GM21723 (cell line): ENCODE data around the gene LAMA5.

ENCODE experiments used
- ATAC-seq: cut with Tn5 transposase; IDR thresholded peaks from one replicate; pipeline ENCODE4 v1.9.1; 2021; ENCODE audit warnings: mild to moderate bottlenecking, moderate library complexity; ENCODE audit not compliant: unreplicated experiment

Gene LAMA5

DNA sequence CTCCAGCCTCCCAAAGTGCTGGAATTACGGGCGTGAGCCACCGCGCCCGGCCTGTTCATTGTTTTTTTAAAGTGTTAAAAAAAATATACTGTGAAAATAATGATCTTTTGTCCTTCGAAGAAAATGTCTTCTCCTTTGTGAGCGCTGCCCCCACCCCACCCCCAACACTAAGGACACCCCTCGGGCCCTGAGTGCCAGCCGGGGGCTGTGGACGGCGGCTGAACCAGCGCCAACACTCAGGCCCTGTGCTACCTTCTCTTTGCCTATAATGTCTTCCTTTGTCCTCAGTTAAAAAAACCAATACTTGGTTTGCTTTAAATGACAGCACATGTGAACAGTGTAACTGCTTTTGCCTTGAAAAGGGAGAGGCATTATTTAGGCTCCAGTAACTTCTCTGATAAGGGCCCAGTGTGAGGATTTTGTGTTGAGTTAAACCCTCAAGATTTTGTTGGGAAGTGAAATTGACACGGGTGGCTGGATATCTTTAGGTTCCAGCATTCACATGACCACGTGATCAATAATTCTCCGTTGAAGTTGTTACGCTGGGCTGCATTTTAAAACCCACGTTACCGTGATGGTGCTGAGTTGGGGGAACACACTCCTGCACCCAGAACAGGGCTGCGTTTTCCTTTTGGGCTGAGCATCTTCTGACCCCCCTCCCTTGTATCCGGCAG, 73.9 kb downstream of the LAMA5 start:
- ATAC-seq = no peak

DNA sequence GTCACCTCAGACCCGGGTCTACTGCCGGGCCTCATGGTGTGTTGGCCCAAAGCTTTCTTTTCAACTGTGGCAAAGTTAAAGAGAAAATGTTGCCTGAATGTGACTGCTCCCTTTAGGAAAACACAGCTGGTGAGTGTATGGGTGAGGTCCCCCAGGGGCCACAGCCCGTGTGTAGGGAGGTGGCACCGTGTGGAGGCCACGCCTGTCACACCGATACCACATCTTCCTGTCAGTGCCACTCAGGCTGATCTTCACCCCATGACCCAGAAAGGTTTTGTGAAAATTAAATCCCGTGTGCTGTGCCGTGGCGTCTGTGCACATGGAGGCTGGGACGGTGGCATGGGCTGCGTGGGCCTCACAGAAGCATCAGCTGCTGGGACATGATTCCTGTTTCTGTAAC, 75.0 kb downstream of the LAMA5 start:
- no peak for ATAC-seq

DNA sequence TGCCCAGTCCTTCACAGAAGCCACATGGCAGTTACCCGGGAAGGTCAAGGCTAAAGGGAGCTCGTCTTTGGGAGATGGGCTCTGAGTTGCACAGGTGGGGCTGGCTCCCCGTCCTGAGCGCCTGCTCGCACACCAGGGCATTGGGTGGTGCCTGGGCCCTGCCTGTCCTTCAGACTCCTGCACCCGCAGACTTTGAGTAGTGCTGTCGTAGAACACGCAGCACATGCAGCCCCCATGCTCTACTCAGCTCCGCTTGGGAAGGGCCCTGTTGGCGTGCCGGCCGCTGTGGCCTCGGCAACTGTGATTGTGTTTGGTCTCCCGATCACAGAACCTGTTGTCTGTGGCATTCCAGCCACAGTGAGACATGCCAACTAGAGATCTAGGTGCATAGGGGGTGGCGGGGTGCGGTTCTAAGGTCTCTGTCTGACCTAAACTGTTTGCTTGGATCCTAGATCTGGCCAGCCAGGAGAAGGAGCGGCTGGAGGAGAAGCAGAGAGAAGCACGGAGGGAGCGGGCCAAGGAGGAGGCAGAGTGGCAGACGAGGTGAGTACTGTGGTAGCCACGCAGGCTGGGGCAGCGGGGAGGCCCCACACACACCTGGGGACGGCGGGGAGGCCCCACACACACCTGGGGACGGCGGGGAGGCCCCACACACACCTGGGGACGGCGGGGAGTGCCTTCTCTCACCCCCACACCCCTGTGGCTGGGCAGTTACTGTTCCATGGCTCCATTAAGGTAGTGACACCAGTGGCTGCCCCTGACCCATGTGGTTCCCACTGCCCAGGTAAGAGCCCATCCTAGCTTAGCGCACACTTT, 75.7 kb downstream of the LAMA5 start:
- ATAC-seq = no peak

DNA sequence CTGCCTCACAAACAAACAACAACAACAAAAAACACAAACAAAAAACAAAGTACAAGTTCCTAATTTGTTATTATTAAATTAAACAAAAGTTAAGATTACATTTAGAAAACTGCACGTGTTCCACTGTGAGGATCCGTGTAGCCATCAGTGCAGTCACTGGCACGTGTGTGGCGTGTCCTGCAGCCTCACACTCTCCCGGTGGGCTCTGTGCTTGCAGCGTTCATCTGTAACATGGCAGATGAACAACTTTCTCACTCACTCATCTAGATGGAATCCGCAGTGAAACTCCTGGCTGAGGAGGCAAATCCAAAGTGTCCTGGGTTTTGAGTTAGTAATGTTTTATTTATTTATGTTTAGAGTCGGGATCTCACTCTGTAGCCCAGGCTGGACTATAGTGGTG, 77.2 kb downstream of the LAMA5 start:
- ATAC-seq = no peak

DNA sequence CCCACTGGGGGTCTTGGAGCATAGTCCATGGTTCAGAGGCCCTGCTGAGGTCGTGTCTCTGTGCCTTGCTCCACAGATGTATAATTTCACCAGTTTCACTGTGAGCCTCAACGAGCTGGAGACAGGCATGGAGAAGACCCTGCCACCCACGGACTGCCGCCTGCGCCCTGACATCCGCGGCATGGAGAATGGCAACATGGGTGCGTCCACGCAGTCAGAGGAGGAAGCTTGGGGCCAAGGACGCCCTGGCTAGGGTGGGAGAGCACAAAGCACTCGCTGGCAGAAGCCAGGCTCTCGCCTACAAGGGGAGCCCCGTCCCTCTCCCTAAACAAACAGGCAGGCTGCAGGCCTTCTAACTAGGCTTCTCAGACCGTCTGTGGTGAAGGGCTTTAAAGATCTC, 78.0 kb downstream of the LAMA5 start:
- ATAC-seq = no peak

DNA sequence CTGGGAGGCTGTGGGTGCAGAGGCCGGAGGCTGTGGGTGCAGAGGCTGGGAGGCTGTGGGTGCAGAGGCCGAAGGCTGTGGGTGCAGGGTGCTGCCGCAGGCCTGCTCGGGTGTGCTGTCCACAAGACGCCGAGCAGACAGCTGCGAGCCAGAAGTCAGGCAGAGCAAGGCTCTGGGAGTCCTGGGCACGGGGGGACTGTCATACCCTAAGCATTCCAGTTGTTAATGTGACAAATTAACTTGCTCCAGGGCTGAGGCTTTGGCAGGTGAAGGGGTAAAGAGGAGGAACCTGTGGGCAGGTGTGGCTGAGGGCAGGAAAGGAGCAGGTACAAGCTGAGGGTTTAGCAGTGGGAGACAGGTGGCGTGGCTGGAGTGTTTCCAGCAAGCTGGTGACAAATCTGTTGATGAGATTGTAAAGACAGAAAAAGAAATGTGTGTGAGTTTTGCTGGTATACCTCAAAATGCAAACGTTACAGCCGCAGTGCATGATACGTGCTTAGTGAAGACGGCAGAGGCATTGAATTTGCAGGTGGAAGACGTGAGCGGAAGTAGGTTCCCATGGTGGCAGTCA, 78.5 kb downstream of the LAMA5 start:
- no peak for ATAC-seq

DNA sequence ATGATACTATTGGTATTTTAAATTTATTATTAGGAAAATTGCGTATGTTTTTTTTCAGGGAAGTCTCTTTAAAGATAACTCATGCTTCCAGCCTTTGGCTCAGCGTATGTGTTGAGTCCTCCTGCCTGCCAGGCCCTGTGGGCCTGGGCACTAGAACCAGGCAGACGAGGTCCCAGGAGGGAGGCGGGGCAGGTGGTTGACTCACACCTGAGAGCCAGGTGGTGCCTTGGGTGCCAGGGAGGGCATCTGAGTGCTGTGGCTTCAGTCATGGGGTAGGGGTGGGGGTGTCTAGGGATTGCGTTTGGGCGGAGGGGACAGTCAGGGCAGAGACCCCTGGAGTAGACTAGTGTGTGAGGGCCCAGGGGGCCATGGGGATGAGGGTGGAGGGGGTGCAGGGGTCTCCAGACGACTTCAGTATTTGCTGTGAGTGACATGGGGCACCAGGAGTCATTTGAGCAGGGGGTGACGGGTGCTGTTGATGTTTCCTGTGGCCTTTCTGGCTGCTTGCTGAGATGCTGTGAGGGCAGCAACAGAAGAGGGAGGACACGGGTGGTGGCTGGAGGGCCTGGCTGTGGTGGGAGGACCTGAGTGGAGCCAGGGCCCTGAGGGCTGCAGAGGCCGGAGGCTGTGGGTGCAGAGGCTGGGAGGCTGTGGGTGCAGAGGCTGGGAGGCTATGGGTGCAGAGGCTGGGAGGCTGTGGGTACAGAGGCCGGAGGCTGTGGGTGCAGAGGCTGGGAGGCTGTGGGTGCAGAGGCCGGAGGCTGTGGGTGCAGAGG, 79.2 kb downstream of the LAMA5 start:
- no peak for ATAC-seq

DNA sequence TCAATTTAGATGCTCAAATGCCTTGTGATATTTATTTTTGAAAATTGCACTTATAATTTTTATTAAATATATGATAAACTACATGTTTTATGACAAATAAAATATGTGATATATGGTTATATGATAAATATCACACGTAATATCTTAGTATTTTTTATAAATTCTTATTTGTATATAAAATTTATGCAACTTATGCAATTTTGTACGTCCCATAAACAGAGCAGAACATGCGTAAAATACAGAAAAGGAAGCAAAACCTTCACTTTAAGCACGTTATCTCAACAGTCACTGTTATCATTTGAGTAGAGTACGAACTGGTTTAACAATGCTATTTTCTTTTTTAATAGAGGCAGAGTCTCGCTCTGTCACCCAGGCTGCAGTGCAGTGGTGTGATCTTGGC, 80.0 kb downstream of the LAMA5 start:
- no peak for ATAC-seq

DNA sequence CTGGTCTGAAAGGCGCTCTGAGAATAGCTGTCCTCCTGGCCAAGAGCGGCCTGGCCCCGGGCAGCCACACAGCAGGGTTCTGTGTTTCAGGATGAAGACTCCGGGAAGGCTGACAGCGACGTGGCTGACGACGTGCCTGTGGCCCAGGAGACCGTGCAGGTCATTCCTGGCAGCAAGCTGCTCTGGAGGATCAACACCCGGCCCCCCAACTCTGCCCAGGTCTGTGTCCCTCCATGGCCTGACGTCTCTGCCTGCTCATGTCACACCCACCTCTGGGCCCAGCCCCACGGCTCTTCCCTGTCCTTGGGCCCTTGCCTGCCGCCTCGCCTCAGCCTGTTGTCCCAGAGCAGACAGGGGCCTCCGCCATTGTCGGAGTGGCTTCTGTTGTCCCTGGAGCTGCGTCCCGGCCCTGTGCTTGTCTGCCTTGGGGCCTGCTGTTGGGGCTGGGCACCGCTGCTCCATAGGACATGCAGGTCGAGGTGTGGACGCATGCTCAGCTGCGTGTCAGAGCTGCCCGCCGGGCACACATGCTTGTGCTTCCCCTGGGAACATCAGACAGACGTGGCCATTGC, 80.5 kb downstream of the LAMA5 start:
- ATAC-seq = no peak

DNA sequence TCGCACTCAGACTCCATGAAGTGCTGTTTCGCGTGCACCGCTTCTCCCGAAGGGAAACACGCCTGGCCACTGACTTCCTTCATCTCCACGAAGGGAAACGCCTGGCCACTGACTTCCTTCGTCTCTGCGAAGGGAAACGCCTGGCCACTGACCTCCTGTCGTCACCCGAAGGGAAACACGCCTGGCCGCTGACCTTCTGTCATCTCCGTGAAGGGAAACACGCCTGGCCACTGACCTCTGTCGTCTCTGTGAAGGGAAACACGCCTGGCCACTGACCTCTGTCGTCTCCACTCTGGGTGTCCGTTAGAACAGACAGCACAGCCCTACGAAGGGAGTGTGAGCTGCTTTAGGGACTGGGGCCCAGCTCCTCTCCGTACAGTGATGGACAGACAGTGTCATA, 81.4 kb downstream of the LAMA5 start:
- no peak for ATAC-seq

DNA sequence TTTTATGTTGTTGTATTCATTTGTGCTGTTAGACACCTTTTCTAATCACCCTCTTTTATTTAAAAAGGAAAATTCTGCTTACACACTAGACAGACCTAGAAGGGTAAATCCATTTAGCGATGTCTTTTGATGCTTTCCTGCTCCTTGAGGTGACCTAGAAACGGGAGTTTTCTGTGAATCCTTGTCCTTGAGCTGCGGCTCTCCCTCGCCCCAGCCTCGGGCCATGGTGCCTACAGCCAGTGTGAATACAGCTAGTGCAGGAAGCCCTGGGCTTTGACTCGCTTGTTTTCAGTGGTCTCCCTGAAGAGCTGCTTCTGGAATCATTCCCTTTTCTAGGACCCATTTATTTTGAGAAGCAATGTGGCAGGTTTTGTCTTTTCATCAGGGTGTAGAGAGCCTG, 82.0 kb downstream of the LAMA5 start:
- ATAC-seq = no peak

DNA sequence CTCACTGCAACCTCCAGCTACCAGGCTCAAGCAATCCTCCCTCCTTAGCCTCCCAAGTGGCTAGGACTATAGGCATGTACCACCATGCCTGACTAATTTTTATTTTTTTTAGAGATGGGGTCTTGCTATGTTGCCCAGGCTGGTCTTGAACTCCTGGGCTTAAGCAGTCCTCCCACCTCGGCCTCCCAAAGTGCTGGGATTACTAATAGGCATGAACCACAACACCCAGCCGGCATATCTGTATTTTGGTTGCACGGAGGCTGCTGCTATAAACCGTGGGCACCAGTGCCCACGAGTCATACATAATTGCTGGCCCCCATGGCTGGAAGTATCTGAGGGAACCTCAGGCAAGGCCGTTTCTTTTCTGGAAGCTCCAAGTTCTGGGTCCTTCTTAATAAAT, 82.7 kb downstream of the LAMA5 start:
- ATAC-seq = no peak

DNA sequence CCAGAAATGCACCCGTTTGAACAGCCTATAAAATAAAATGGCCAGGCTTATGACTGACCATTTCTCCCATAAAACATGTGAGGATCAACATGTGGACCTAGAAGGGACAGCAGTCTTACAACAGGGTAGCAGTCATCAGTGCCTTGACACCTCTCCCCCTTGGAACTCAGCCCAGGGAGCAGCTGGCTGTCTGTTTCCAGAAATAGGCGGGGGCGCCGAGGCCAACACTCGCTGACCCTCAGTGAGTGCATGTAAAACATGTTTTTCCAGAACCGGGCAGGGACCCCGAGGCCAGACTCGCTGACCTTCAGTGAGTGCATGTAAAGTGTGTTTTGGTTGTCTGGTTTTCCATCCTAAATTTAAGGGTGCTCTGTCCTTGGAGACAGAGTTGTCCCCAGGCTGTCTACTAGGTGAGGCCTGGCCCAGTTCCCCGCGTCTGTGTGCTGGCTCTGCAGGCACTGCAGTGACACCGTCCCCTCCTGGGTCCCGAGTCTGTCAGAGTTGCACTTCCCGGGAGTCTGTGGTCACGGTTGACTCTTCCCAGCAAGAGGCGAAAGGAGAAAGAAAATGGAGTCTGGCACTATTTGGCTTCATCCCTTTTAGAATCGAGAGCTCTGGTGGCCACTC, 84.1 kb downstream of the LAMA5 start:
- no peak for ATAC-seq

DNA sequence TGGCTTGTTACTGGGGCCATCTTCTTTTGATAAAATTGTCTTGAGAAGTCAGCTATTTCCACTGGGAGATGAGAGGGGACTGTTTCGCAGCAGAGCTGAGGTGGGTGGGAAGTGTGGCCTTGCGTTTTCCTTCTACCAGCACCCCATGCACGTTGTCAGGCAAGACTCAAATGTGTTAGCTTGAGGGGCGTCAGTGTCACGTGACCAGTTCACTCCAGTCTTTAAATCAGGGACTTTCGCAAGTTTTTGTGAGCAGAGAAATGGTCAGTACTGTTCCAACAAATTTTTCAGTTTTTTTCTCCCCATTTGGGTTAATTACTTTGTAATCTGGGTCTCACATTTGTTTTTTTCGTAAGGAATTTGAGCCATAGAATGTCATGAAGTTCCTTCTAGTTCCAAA, 85.0 kb downstream of the LAMA5 start:
- ATAC-seq = no peak

DNA sequence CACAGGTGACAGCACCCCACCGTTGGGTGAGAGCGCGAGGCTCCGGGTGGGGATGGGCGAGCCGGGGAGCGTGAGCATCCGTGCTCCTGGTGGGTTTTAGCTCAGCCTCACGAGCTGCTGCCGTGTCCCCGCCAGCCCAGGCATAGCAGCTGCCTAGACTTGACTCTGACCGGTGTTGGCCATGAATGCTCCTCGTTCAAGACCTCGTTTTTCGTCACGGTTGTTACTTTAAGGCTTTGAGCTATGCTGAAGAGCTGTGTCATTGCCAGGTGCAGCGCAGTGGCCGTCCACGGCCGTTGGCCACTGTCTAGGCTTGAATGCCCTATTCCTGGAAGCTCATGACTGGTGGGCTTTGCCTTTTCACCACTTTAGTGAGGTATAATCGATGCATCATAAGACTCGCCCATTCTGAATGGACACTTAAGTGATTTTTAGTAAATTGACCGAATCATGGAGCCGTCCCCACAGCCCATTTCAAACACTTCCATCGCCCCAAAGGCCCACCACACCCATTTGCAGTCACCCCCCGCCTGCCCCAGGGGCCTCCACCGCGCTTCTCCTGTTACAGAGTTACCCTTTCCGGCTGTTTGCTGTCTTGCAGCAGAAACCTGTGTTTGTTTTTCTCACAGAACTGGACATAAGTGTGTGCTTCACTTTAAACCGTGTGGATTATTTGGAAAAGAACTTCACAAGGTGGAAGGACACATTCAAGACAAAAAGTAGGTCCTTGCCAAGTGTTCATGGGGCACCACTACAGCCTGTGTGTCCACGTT, 85.8 kb downstream of the LAMA5 start:
- ATAC-seq = no peak

DNA sequence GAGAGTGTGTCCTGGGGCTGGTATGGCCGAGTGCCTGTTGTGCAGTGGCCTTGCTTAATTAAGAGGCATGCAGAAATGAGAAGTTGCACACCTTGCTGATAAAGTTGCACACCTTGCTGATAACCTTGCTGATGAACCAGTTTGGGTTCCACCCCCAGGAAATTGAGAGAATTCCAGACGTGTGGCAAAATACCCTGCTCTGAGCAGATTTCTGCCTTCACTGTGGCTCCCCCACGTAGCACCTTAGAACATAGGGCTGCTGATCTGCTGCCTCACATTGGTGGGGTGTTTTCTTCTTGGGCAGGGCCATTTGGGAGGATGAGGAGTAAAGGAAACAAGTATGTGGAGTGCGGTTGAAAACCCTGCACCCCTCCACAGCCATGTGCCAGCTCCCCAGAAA, 86.8 kb downstream of the LAMA5 start:
- ATAC-seq = no peak

DNA sequence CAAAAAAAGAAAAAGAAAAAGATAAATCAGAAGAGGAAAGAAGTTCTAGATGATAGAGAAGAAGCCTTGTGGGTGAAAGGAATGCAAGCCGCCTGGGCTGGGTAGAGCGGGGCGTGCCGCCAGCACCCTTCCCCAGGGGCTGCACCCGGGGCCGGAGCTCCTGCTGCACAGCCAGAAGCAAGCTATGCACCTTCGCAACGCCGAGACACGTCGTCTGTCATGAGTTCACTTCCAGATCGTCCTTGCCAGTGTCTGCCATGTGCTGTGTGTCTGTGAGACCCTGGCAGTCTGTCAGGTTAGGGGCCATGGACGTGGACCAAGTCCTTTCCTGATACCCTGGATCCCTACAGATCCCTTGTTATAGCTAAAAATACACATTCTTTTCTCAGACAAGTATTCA, 89.9 kb downstream of the LAMA5 start:
- no peak for ATAC-seq

DNA sequence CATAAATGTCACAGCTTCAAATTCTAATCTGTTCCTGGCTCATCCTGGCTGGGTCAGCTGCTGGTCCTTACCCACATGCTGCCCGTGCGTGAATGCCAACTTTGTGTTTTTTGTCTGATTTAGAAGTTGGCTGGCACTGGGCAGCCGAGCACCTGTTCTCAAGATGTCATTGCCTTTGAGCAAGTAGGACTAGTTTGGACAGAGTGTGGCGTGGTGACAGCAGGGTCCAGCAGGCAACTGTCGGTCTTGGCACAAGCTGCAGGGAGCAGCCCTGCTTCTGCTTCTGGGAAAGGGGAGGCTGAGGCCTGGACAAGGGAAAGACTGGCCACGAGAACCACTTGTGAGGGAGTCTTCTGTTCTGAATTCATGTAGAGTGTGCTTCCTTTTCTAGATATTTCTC, 90.7 kb downstream of the LAMA5 start:
- no peak for ATAC-seq

DNA sequence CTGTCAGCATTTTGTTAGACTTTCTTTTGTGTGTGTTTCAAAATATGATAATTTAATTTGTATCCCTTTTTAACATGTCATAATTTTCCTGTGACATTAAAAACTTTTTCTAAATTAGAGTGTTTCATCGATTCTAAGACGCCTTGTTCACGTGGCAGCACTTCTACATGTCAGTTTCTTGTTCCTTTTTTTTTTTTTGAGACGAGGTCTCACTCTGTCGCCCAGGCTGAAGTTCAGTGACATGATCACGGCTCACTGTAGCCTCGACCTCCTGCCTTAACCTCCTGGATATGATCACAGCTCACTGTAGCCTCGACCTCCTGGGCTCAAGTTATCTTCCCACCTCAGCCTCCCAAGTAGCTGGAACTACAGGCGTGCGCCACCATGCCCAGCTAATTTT, 91.9 kb downstream of the LAMA5 start:
- no peak for ATAC-seq

DNA sequence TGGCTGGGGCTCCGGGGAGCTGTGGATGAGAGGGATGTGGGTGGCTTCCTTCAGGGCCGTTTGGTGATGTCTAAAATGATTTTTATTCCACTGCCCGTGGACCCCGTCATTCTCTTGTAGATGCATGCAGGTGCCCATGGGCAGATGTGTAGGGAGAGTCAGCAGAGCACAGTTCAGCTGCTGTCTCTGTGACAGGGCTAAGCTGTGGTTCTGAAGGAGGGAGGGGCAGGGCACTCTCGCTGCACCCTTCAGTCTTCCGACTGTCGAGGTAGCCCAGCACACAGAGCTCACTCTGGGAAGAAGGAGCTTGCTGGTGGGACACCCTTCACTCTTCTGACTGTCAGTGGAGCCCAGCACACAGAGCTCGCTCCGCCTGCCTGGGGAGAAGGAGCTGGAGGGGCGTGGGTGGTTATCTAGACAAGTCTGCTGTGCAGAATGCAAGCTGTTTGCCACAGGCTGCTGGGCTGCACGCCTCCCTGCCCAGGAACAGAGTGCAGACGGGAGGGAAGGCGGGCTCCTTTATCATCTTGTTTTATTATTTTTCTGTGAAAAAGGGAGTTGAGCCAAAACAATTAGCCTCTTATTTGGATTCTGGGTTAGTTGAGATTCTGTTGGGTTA, 92.7 kb downstream of the LAMA5 start:
- no peak for ATAC-seq
